SK-N-SH treated with all-trans-retinoic acid at 6 μM for 48 hours (cell line): ENCODE results near the gene APLP1.

Experiments
- ATAC-seq: fragments of 200-7000 bp; cut with Tn5 transposase; 3 replicates; pipeline ENCODE4 v1.9.1; 2020; ENCODE audit warnings: mild to moderate bottlenecking, moderate library complexity
- ARNTL ChIP-seq: fragments of 450-650 bp; formaldehyde crosslinking; IDR thresholded peaks from 2 replicates; pipeline ENCODE4 v1.5.0; 2020; ENCODE audit warnings: low read depth, mild to moderate bottlenecking, moderate library complexity, borderline replicate concordance
- BACH2 ChIP-seq: fragments of 250-450 bp; sonication (Bioruptor Pico); IDR thresholded peaks from 2 replicates; pipeline ENCODE4 v1.9.0; 2021; ENCODE audit warnings: mild to moderate bottlenecking, borderline replicate concordance
- CREB5 ChIP-seq: fragments of 250-450 bp; sonication (Bioruptor Pico); IDR thresholded peaks from 2 replicates; pipeline ENCODE4 v1.5.1; 2020; ENCODE audit warnings: low read depth, mild to moderate bottlenecking, moderate library complexity
- CSDC2 ChIP-seq: fragments of 250-450 bp; sonication (Bioruptor Pico); IDR thresholded peaks from 2 replicates; pipeline ENCODE4 v1.5.0; 2020; ENCODE audit warnings: mild to moderate bottlenecking, moderate library complexity
- CSRNP3 ChIP-seq: fragments of 250-450 bp; sonication (Bioruptor Pico); IDR thresholded peaks from 2 replicates; pipeline ENCODE4 v1.5.1; 2021; ENCODE audit warnings: mild to moderate bottlenecking, moderate library complexity
- ESRRG ChIP-seq: fragments of 250-450 bp; sonication (Bioruptor Pico); IDR thresholded peaks from 2 replicates; pipeline ENCODE4 v1.6.1; 2021; ENCODE audit warnings: mild to moderate bottlenecking
- GLIS3 ChIP-seq: fragments of 250-450 bp; sonication (Bioruptor Pico); IDR thresholded peaks from 2 replicates; pipeline ENCODE4 v1.5.0; 2020; ENCODE audit warnings: mild to moderate bottlenecking, moderate library complexity
- ISL1 ChIP-seq: fragments of 250-450 bp; sonication (Bioruptor Pico); IDR thresholded peaks from 2 replicates; pipeline ENCODE4 v2.1.2; 2022; ENCODE audit warnings: mild to moderate bottlenecking, moderate library complexity
- PATZ1 ChIP-seq: fragments of 250-450 bp; sonication (Bioruptor Pico); IDR thresholded peaks from 2 replicates; pipeline ENCODE4 v1.8.0; 2020; ENCODE audit warnings: mild to moderate bottlenecking, moderate library complexity, borderline replicate concordance
- POU6F1 ChIP-seq: fragments of 250-450 bp; sonication (Bioruptor Pico); IDR thresholded peaks from 2 replicates; pipeline ENCODE4 v1.8.0; 2021; ENCODE audit warnings: low read depth, mild to moderate bottlenecking, moderate library complexity, borderline replicate concordance
- RARB ChIP-seq: fragments of 250-450 bp; sonication (Bioruptor Pico); IDR thresholded peaks from 2 replicates; pipeline ENCODE4 v1.8.0; 2021; ENCODE audit warnings: mild to moderate bottlenecking, moderate library complexity
- SNAI2 ChIP-seq: fragments of 250-450 bp; sonication (Bioruptor Pico); IDR thresholded peaks from 2 replicates; pipeline ENCODE4 v1.5.0; 2020; ENCODE audit warnings: mild to moderate bottlenecking, moderate library complexity
- TCF4 ChIP-seq: fragments of 250-450 bp; sonication (Bioruptor Pico); IDR thresholded peaks from 2 replicates; pipeline ENCODE4 v1.8.0; 2021; ENCODE audit warnings: mild to moderate bottlenecking, moderate library complexity, borderline replicate concordance
- TOX ChIP-seq: fragments of 250-450 bp; sonication (Bioruptor Pico); IDR thresholded peaks from 2 replicates; pipeline ENCODE4 v1.8.0; 2021; ENCODE audit warnings: mild to moderate bottlenecking, moderate library complexity, borderline replicate concordance
- TSHZ2 ChIP-seq: fragments of 250-450 bp; sonication (Bioruptor Pico); IDR thresholded peaks from 2 replicates; pipeline ENCODE4 v1.5.0; 2020; ENCODE audit warnings: mild to moderate bottlenecking, moderate library complexity
- ZC3H10 ChIP-seq: fragments of 250-450 bp; sonication (Bioruptor Pico); IDR thresholded peaks from 2 replicates; pipeline ENCODE4 v1.5.1; 2021; ENCODE audit warnings: mild to moderate bottlenecking, moderate library complexity
- ZFP3 ChIP-seq: fragments of 250-450 bp; sonication (Bioruptor Pico); IDR thresholded peaks from 2 replicates; pipeline ENCODE4 v1.5.0; 2020; ENCODE audit warnings: mild to moderate bottlenecking, moderate library complexity
- ZFP30 ChIP-seq: fragments of 450-650 bp; formaldehyde crosslinking; IDR thresholded peaks from 2 replicates; pipeline ENCODE4 v1.5.0; 2022; ENCODE audit warnings: mild to moderate bottlenecking, moderate library complexity
- ZNF565 ChIP-seq: fragments of 450-650 bp; formaldehyde crosslinking; conservative IDR thresholded peaks from 2 replicates; pipeline ENCODE4 v1.5.0; 2020; ENCODE audit warnings: low read depth, mild to moderate bottlenecking, moderate library complexity
- ZNF70 ChIP-seq: fragments of 450-650 bp; formaldehyde crosslinking; IDR thresholded peaks from 2 replicates; pipeline ENCODE4 v1.5.0; 2020; ENCODE audit warnings: mild to moderate bottlenecking, moderate library complexity
- ZNF8 ChIP-seq: fragments of 450-650 bp; formaldehyde crosslinking; IDR thresholded peaks from 2 replicates; pipeline ENCODE4 v1.5.0; 2020; ENCODE audit warnings: mild to moderate bottlenecking, moderate library complexity

The APLP1 gene

GRCh38 chr19:35905178-35905727 is 36.9 kb downstream of the APLP1 start:
- ATAC-seq: no peak

GRCh38 chr19:35907377-35907745 is 39.0 kb downstream of the APLP1 start:
- TF ChIP-seq RARB (CRISPR knock-in tag) (no peak), TOX (no peak), POU6F1 (CRISPR knock-in tag) (no peak)
- TF ChIP-seq, all 23 proteins: peak for 0
- ATAC-seq: no peak

More at GRCh38 chr19:35905178-35905727, 36.9 kb downstream of the APLP1 start:
- TF ChIP-seq BACH2 (CRISPR knock-in tag) (no peak), TCF4 (CRISPR knock-in tag) (no peak), ARNTL (CRISPR knock-in tag) (no peak), PATZ1 (CRISPR knock-in tag) (no peak)

GRCh38 chr19:35908010-35908441 is 39.7 kb downstream of the APLP1 start, which contains the start of gene TYROBP:
TSS of gene TYROBP (minus strand) at chr19:35908295. CDS start at chr19:35908228, 67 bp downstream.
- TF ChIP-seq ZNF8 (CRISPR knock-in tag) (no peak), ZC3H10 (no peak), CSRNP3 (CRISPR knock-in tag) (no peak), ZNF565 (CRISPR knock-in tag) (no peak), ZFP30 (CRISPR knock-in tag) (no peak), TSHZ2 (CRISPR knock-in tag) (no peak), SNAI2 (CRISPR knock-in tag) (no peak), TOX (no peak), ESRRG (CRISPR knock-in tag) (no peak), CSDC2 (CRISPR knock-in tag) (no peak)
- ATAC-seq: no peak

GRCh38 chr19:35908973-35909683 is 40.8 kb downstream of the APLP1 start:
- no peak for ATAC-seq
- TF ChIP-seq TCF4 (CRISPR knock-in tag) (no peak), ZNF70 (no peak), BACH2 (CRISPR knock-in tag) (no peak), ARNTL (CRISPR knock-in tag) (no peak), RARB (CRISPR knock-in tag) (no peak), ISL1 (CRISPR knock-in tag) (no peak), GLIS3 (no peak), TSHZ2 (CRISPR knock-in tag) (no peak), ZNF8 (CRISPR knock-in tag) (no peak), POU6F1 (CRISPR knock-in tag) (no peak), SNAI2 (CRISPR knock-in tag) (no peak), ESRRG (CRISPR knock-in tag) (no peak), CREB5 (CRISPR knock-in tag) (no peak), ZFP3 (CRISPR knock-in tag) (no peak)
